ENCODE data around the gene RAD21L1.

DNA sequence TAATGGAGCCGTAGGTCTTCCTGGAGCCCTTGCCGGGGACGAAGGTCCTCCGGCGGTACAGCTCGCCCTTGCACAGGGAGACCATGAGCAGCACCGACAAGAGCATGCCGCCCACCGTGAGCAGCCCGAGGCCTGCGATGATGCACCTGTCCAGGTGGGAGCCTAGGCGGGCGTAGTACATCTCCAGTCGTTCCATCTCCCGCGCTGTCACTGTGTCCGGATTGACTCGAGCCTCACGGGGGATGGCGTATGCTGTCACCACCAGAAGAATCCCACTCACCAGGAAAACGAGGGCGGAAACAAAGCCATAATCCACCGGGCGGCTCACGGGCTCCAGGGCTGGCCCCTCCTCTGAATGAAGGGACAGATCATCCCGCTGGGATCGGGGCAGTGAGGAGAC is 44.9 kb upstream of the RAD21L1 start:
- TF ChIP-seq, protein P1, sequence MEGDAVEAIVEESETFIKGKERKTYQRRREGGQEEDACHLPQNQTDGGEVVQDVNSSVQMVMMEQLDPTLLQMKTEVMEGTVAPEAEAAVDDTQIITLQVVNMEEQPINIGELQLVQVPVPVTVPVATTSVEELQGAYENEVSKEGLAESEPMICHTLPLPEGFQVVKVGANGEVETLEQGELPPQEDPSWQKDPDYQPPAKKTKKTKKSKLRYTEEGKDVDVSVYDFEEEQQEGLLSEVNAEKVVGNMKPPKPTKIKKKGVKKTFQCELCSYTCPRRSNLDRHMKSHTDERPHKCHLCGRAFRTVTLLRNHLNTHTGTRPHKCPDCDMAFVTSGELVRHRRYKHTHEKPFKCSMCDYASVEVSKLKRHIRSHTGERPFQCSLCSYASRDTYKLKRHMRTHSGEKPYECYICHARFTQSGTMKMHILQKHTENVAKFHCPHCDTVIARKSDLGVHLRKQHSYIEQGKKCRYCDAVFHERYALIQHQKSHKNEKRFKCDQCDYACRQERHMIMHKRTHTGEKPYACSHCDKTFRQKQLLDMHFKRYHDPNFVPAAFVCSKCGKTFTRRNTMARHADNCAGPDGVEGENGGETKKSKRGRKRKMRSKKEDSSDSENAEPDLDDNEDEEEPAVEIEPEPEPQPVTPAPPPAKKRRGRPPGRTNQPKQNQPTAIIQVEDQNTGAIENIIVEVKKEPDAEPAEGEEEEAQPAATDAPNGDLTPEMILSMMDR (IDR thresholded peaks at IDR 0.05; ENCODE audit: low read depth, low read length, poor library complexity, severe bottlenecking) = no peak
- no peak for TF ChIP-seq EZH2phosphoT487 (IDR thresholded peaks at IDR 0.05; ENCODE audit: borderline replicate concordance, low read length)

Data from DOHH2 (cell line).